ENCODE measurements around the gene TMEM135.
A peak's percentile ranks its signal among the peaks of the same experiment; 100 is the strongest.
"Not testable (repeated sequence)": the region's sequence is repeated elsewhere in the genome, so short reads cannot be mapped to it uniquely, and the experiment has no call there.

TMEM135 gene

DNA sequence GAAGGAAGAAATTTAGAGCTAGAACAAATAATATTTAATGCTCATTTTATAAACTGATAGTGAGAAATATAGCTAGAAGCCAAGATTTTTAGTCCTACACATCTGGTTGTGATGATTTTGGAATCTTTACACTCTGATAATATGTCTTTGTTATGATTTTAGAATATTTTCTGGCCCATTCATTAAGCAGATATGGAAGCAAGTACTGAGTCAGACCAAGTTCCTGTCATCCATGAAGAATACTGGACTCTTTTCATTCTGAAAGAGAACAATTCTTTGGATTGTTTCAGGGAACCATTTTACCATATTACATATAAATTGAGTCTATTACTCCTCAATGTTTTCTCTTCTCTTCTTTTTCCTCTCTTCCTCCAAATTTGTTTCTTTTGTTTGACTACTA, 227.4 kb downstream of the TMEM135 start:
- peak; percentile 38 for DNase-seq

DNA sequence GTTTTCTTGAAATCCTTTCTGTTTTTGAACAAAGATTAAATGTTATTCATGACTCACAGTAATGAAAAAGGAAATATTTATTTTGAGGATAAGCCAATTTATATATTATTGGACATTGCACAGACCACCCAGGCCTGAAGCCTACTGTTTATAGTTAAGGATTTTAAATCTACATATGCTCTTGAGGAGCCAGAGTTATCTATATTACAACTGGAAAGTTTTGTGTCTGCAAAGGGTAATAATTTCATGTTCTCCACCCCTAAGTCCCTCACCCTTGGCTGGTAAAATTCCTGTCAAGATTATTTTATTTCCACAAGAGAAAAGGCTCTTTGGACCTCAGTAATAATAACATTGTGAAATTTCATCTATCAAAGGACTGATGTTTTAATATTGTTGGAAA, 228.2 kb downstream of the TMEM135 start:
- no peak for DNase-seq

- DNase-seq = no peak
These were observed 229.0 kb downstream of the TMEM135 start for GRCh38 chr11:87266751-87267150.

- DNase-seq = not testable (repeated sequence)
These were observed 234.2 kb downstream of the TMEM135 start for GRCh38 chr11:87271951-87272350.

GRCh38 chr11:87275176-87275575, 237.4 kb downstream of the TMEM135 start:
- no peak for DNase-seq

- no peak for DNase-seq
These were observed 242.4 kb downstream of the TMEM135 start for GRCh38 chr11:87280143-87280542.

GRCh38 chr11:87281496-87281895, 243.8 kb downstream of the TMEM135 start:
- DNase-seq = peak; percentile 73

DNA sequence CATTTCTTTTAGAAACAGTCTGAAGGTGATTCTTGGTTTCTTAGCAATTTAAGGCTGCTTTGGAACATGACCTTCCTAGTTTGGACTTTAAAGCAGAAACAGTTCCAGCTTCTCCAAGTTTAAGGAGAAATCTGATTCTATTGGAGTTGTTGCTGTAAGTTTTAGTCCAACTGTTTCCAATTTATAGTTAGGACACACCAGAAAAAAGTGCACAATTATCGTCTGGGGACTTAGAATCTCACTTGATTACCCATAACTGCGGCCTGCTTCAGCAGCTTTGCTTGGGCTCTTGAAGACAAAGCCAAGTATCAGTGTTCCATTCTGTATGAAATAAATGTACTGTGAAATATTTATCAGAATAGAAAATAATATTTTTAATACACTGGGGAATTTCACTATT, 246.6 kb downstream of the TMEM135 start:
- no peak for DNase-seq

GRCh38 chr11:87285674-87286073, 247.9 kb downstream of the TMEM135 start:
- DNase-seq = not testable (repeated sequence)

DNA sequence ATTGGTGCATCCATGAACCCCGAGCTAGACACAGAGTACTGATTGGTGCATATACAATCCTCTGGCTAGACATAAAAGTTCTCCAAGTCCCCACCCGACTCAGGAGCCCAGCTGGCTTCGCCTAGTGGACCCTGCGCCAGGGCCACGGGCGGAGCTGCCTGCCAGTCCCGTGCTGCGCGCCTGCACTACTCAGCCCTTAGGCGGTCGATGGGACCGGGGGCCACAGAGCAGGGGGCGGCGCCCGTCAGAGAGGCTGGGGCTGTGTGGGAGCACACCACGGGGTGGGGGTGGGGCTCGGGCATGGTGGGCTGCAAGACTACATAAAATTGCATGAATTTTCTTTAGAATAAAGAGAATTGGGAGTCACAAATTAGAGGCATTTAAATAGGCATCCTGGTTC, 248.6 kb downstream of the TMEM135 start:
- no peak for DNase-seq

DNA sequence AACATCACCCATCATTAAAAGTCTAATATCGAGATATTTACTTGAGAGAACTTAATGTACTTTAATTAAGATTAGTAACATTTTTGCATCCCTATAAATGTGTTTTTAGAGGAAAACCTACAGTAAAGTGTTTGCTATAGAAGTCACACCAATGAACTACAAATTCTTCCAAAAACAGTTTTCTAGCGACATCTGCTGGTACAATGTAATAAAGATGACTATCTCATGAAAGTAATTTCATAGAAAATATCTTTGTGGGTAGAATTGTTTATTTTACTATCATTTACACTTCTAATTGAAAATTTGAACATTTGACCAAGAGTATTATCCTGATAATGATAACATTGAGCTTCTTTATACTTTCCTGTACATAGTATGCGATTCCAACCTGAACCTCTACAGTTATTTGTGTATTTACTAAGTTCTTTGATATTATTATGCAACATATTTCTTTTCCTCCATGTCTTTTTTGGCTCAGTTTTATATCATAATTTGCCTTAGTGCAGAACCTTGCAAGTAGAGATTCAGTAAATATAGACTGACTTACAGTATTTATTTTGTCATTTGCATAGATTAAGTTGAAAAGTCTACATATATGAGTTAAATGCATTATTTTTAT, 252.7 kb downstream of the TMEM135 start:
- peak; percentile 89 for DNase-seq

DNA sequence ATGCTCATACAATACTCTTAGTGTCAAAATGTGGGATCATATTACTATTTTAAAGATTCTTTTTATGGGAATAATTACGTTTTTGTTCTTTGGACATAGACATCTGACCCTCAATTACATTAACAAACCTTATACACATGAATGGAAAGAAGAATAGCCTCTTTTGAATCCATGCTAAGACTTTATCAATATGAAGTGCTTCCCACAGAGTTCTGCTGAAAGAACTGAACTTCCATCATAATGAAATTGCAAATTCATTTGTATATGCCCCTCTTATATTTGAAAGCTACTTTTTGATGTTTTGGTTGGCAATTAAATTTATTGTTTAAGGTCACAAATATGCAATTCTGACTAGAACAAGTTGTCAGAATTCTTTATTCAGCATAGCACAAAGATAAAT, 254.9 kb downstream of the TMEM135 start:
- no peak for DNase-seq

- no peak for DNase-seq
These were observed 257.5 kb downstream of the TMEM135 start for GRCh38 chr11:87295237-87295636.

DNA sequence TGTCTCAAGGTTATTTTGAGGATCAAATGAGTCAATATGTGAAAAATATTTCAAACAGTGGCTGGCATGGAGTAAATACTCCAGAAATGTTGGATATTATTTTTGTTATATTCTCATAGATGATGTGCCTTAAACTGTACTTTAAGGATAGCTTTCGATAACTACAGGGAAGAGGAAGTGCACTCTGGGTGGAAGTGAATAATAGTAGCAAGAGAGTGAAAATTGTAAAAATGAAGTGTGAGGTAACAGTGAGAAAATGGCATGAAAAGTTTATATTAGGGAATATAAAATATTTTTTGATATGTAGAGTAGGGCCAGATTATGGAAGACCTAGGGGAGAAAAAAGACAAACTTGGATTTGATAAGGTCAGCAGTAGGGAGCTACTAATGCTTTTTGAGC, 258.9 kb downstream of the TMEM135 start:
- DNase-seq = no peak

GRCh38 chr11:87298155-87298554, 260.4 kb downstream of the TMEM135 start:
- no peak for DNase-seq

- no peak for DNase-seq
These were observed 261.3 kb downstream of the TMEM135 start for GRCh38 chr11:87299041-87299481.

GRCh38 chr11:87300640-87301380, 263.1 kb downstream of the TMEM135 start:
- DNase-seq = no peak

- DNase-seq = no peak
These were observed 264.2 kb downstream of the TMEM135 start for GRCh38 chr11:87301785-87302540.

- no peak for DNase-seq
These were observed 266.7 kb downstream of the TMEM135 start for GRCh38 chr11:87304412-87304811.

- DNase-seq = no peak
These were observed 268.6 kb downstream of the TMEM135 start for GRCh38 chr11:87306262-87306851.

DNA sequence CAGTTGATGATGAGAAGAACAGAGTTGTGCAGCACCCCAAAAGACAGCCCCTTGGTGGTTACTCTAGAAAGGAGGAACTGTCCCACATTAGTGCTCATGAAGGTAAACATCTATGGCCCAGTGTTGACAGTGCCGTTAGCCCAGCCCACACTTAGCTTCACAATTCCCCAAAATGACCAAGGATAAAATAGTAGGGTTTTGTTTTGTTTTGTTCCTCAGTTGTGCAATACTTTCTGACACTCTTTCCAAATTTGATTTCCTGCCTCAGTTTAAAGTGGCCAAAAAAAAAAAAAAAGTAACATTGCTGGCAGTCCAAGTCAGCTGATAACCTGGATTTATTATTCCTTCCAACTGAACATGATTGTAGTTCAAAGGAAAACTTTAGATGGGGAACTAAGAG, 269.4 kb downstream of the TMEM135 start:
- DNase-seq = no peak

DNA sequence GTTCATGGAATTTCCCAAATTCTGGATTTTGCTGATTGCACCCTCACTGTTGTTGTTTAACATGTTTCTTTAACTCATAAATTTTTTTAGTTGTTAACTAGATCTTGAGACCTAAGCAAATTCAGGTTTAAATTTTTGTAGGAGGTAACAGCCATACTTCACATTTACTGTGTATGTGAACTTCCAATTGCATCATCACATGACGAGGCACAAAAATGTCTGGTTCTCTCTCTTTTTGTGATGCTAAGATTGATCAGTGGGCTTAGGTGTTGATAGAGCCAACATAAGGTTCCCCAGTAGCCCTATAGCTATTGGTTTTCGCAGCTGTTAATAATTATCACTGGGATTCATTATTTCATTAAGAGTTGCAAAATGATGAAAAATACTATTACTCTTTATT, 277.5 kb downstream of the TMEM135 start:
- DNase-seq = no peak

- no peak for DNase-seq
These were observed 278.8 kb downstream of the TMEM135 start for GRCh38 chr11:87316491-87316890.

DNA sequence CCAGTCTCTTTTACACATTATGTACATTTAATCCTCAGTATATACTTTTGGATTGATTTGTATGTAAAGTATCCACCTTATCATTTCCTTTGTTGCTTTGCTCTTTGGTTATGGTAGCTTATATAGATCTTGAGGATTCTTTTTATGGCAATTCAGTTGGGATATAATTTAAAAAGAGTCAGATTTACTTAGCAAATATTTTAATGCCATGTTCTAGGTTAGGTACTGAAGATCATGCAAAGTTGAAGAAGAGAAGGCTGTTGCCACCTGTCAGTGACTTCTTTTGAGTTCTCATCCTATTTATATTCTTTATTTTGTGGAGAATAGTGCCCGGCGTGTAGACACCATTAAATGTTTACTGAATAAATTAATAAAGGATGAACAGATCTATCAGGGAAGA, 279.7 kb downstream of the TMEM135 start:
- no peak for DNase-seq

Data from eye (tissue), 1 donor.